D721Med (cell line): ENCODE measurements around the gene IGFBP2.

Source experiments
- DNase-seq: peaks from one replicate; pipeline ENCODE4 v3.0.0; 2011; ENCODE audit warnings: low spot score; ENCODE audit not compliant: insufficient read length
- FAIRE-seq: peaks from 2 replicates; lab custom pipeline; 2011; peaks lifted over from hg19 to GRCh38; lab: Jason Lieb, UNC
- CTCF ChIP-seq: IDR thresholded peaks from 2 replicates; pipeline ENCODE4 v1.5.1; 2012; ENCODE audit warnings: mild to moderate bottlenecking, control low read depth; ENCODE audit not compliant: insufficient read depth; ENCODE audit errors: missing control alignments

IGFBP2 gene

GRCh38 chr2:216670266-216671080 lies 37.3 kb downstream of the IGFBP2 start:
- no peak for TF ChIP-seq CTCF
- no peak for DNase-seq
- no peak for FAIRE-seq

GRCh38 chr2:216671081-216671411 lies 37.8 kb downstream of the IGFBP2 start:
- DNase-seq (no peak), FAIRE-seq (no peak)
- no peak for TF ChIP-seq CTCF

GRCh38 chr2:216671791-216672343 lies 38.6 kb downstream of the IGFBP2 start:
- FAIRE-seq (no peak), DNase-seq (no peak)
- no peak for TF ChIP-seq CTCF

GRCh38 chr2:216672466-216672865 lies 39.2 kb downstream of the IGFBP2 start:
- DNase-seq (no peak), FAIRE-seq (no peak)
- TF ChIP-seq CTCF: no peak

- FAIRE-seq (no peak), DNase-seq (no peak)
- TF ChIP-seq CTCF: no peak
These were observed 39.8 kb downstream of the IGFBP2 start for GRCh38 chr2:216673021-216673420.

- DNase-seq (no peak), FAIRE-seq (no peak)
- TF ChIP-seq CTCF: no peak
These were observed 40.4 kb downstream of the IGFBP2 start for GRCh38 chr2:216673609-216674008.

GRCh38 chr2:216674376-216674775 lies 41.2 kb downstream of the IGFBP2 start:
- DNase-seq: no peak
- TF ChIP-seq CTCF: no peak
- FAIRE-seq: no peak
